ENCODE results near the gene C2CD5. TPM values are rescaled to one million over a fixed set of nuclear protein-coding genes. Genes with fewer than 3 reads are reported as not detected.

C2CD5 gene
- total RNA-seq, 1 experiment from 2014 or later: 22.9 TPM

- no peak for TF ChIP-seq CTCF (IDR thresholded peaks at IDR 0.05 in 2 of 3, conservative IDR thresholded peaks at IDR 0.05 in 1 of 3; ENCODE audit: borderline replicate concordance in 1 of 3, insufficient read depth in 1 of 3, low read depth in 2 of 3, low read length in 2 of 3)
- TF ChIP-seq CBX3 (IDR thresholded peaks at IDR 0.05; ENCODE audit: low read depth): no peak
- no peak for TF ChIP-seq CEBPB (IDR thresholded peaks at IDR 0.05; ENCODE audit: low read depth)
- TF ChIP-seq POLR2AphosphoS5 (IDR thresholded peaks at IDR 0.05; ENCODE audit: low read depth, low read length): no peak
- no peak for TF ChIP-seq ZNF274 (IDR thresholded peaks at IDR 0.05; ENCODE audit: low read depth, low read length)
- TF ChIP-seq ATF3 (IDR thresholded peaks at IDR 0.05): no peak
Observed at GRCh38 chr12:22414742-22415141, 129.6 kb downstream of the C2CD5 start (continued).

GRCh38 chr12:22413592-22413991 lies 130.8 kb downstream of the C2CD5 start:
- no peak for ATAC-seq
- Histone ChIP-seq H3K4me2 (ENCODE audit: low read length) (no peak overlapping the region), H3K9me2 (ENCODE audit: insufficient read depth) (no peaks in the 10 kb centered on the region), H3K27ac (ENCODE audit: low read depth, low read length) (no peak overlapping the region), H3K27me3 (ENCODE audit: insufficient read depth, low read length) (no peaks in the 10 kb centered on the region), H3K9ac (ENCODE audit: low read length) (no peak overlapping the region), H3K4me1 (ENCODE audit: control insufficient read depth in 1 of 2, insufficient read depth in 2 of 2, low read length in 2 of 2) (no peaks in the 10 kb centered on the region), H3K36me3 (ENCODE audit: control insufficient read depth in 1 of 2, insufficient read depth in 2 of 2, low read length in 2 of 2) (no peaks in the 10 kb centered on the region), H4K20me1 (ENCODE audit: insufficient read depth) (no peaks in the 10 kb centered on the region), H3K9me3 (ENCODE audit: control insufficient read depth in 1 of 2, insufficient read depth in 1 of 2, low read depth in 1 of 2, low read length in 2 of 2) (no peaks in the 10 kb centered on the region), H2AFZ (ENCODE audit: low read depth, low read length, poor library complexity, severe bottlenecking) (no peak overlapping the region), H3K79me2 (ENCODE audit: insufficient read depth, low read length) (no peaks in the 10 kb centered on the region), H3K4me3 (replicated peaks in 1 of 2; ENCODE audit: low read depth in 1 of 2, low read length in 2 of 2) (no peak overlapping the region)
- TF ChIP-seq POLR2AphosphoS5 (IDR thresholded peaks at IDR 0.05; ENCODE audit: low read depth, low read length): no peak
- no peak for TF ChIP-seq ZFX (IDR thresholded peaks at IDR 0.05)
- no peak for TF ChIP-seq EZH2 (IDR thresholded peaks at IDR 0.05)
- no peak for TF ChIP-seq MAX (IDR thresholded peaks at IDR 0.05)
- TF ChIP-seq JUND (IDR thresholded peaks at IDR 0.05): no peak
- TF ChIP-seq FOSL1 (IDR thresholded peaks at IDR 0.05; ENCODE audit: low read depth): no peak
- TF ChIP-seq SP1 (IDR thresholded peaks at IDR 0.05; ENCODE audit: low read depth): no peak
- no peak for TF ChIP-seq CEBPB (IDR thresholded peaks at IDR 0.05; ENCODE audit: low read depth)
- DNase-seq (ENCODE audit: low read depth, low spot score): no peak
- no TSS peak for BruUV-seq (replicated peaks)
- ChIA-PET POLR2A (no interaction called here), CTCF (no interaction called here), RAD21 (ENCODE audit: low non-redundant PET in 1 of 2, low total read pairs in 2 of 2, uncharacterized antibody in 2 of 2, unreplicated experiment in 2 of 2) (no interaction called here)
- intact Hi-C loops (cut with micrococcal nuclease): no loop called here
